TTC549 (cell line): ENCODE measurements around the gene LINGO4.

Experiments used
- FAIRE-seq: peaks from 2 replicates; lab custom pipeline; 2012; peaks lifted over from hg19 to GRCh38; lab: Jason Lieb, UNC

Gene LINGO4

GRCh38 chr1:151833172-151833900 lies 28.1 kb upstream of the LINGO4 start:
- FAIRE-seq: no peak

GRCh38 chr1:151832318-151832980 lies 27.2 kb upstream of the LINGO4 start:
- no peak for FAIRE-seq

- FAIRE-seq: no peak
Measured at GRCh38 chr1:151831605-151832004, 26.4 kb upstream of the LINGO4 start, which contains the start of gene RORC. Gene RORC, minus strand, starts transcription at chr1:151831802. Its CDS starts 38 bp downstream, at chr1:151831764.

- FAIRE-seq: no peak
Measured at GRCh38 chr1:151831256-151831591, 26.0 kb upstream of the LINGO4 start.

- no peak for FAIRE-seq
Measured at GRCh38 chr1:151830055-151830454, 24.8 kb upstream of the LINGO4 start.

- no peak for FAIRE-seq
Measured at GRCh38 chr1:151829352-151830046, 24.3 kb upstream of the LINGO4 start.

GRCh38 chr1:151828921-151829320 lies 23.7 kb upstream of the LINGO4 start:
- no peak for FAIRE-seq

GRCh38 chr1:151827853-151828252 lies 22.6 kb upstream of the LINGO4 start:
- no peak for FAIRE-seq

GRCh38 chr1:151825751-151826660 lies 20.8 kb upstream of the LINGO4 start:
- no peak for FAIRE-seq

- FAIRE-seq: no peak
Measured at GRCh38 chr1:151825204-151825603, 20.0 kb upstream of the LINGO4 start.

- FAIRE-seq: no peak
Measured at GRCh38 chr1:151823175-151823574, 18.0 kb upstream of the LINGO4 start.

GRCh38 chr1:151822404-151822803 lies 17.2 kb upstream of the LINGO4 start:
- FAIRE-seq: no peak

- no peak for FAIRE-seq
Measured at GRCh38 chr1:151820940-151821339, 15.7 kb upstream of the LINGO4 start.

- FAIRE-seq: no peak
Measured at GRCh38 chr1:151819976-151820623, 14.9 kb upstream of the LINGO4 start.

- FAIRE-seq: no peak
Measured at GRCh38 chr1:151819227-151819835, 14.1 kb upstream of the LINGO4 start.

- FAIRE-seq: no peak
Measured at GRCh38 chr1:151817353-151817730, 12.1 kb upstream of the LINGO4 start.

- no peak for FAIRE-seq
Measured at GRCh38 chr1:151816548-151817352, 11.5 kb upstream of the LINGO4 start.

- FAIRE-seq: no peak
Measured at GRCh38 chr1:151815716-151816327, 10.6 kb upstream of the LINGO4 start.

GRCh38 chr1:151814971-151815545 lies 9.8 kb upstream of the LINGO4 start:
- no peak for FAIRE-seq

GRCh38 chr1:151814426-151814825 lies 9.2 kb upstream of the LINGO4 start:
- FAIRE-seq: no peak
